ENCODE data around the gene SERPINE1. TPM values are rescaled to one million over a fixed set of nuclear protein-coding genes. Genes with fewer than 3 reads are reported as not detected.
"Not testable (repeated sequence)": the region's sequence is repeated elsewhere in the genome, so short reads cannot be mapped to it uniquely, and the experiment has no call there.

The SERPINE1 gene
- 1 to 10 TPM in 1 of 2 donors, under 1 TPM in 1; 0.32 to 2.5 TPM for total RNA-seq
- 0.12 to 0.38 reads per million in 2 donors for total RNA-seq

GRCh38 chr7:101126651-101127459 lies at the start of gene SERPINE1:
Gene SERPINE1, plus strand, starts transcription at chr7:101127104. Its CDS starts 1,290 bp downstream, at chr7:101128394.
- H3K36me3 Mint-ChIP-seq (ENCODE audit: low read depth) = peaks cover 11% of the 10 kb centered on the region
- H3K27me3 Mint-ChIP-seq = peaks cover 80% of the 10 kb centered on the region

DNA sequence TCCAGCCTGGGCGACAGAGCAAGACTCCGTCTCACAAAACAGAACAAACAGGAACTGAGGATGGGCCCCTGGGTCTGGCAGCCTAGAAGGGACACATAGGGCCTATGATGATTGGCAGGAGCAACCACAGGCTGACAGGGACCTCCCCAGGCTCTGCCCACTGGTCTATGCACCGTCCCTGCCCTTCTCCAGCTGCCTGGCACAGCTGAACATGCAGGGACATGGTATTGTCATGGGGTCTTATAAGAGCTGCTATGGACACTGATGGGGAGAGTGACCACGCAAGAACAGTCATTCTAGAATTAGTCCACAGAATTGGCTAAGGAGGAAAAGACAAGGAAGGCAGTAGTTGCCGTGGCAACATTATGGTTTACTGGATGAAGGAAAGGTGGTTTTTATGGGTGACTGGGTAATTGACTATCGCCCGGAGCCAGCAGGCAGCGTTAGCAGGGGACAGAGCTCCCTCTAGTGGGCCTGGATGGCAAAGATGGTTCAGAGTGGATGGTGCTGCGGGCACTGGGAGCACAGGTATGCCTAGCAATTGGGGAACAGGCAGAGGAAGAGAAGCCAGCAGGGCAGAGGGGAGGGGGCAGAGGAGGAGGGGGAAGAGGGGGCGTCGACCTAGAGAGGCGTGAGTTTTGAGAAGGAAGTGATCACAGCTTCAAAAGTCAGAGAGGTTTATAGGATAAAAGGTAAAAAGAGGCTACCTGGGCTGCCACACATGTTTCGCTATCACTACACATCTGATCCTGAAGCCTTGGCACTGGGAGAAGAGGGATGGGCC lies 49.4 kb upstream of the SERPINE1 start:
- Mint-ChIP-seq H3K4me3 (no peak overlapping the region), H3K27ac (peak overlapping the region; percentile 68), H3K4me1 (peaks cover 6% of the 10 kb centered on the region), H3K36me3 (ENCODE audit: low read depth) (peaks cover 2% of the 10 kb centered on the region), H3K27me3 (peaks cover 16% of the 10 kb centered on the region)
- peak; percentile 100 for ATAC-seq
- DNase-seq = peak; percentile 59 to 84 (median 62)
- H3K9me3 ChIP-seq (ENCODE audit: control insufficient read depth, low read length, poor library complexity, severe bottlenecking) = no peaks in the 10 kb centered on the region

More at GRCh38 chr7:101126651-101127459, at the start of gene SERPINE1:
- H3K9me3 ChIP-seq (ENCODE audit: control insufficient read depth, low read length, poor library complexity, severe bottlenecking) = no peaks in the 10 kb centered on the region
- DNase-seq = peak in 2 of 3 donors; percentile 11 to 12
- Mint-ChIP-seq H3K4me1 (peaks cover 32% of the 10 kb centered on the region), H3K27ac (peak within 1 kb of the TSS; percentile 19), H3K4me3 (peak within 1 kb of the TSS; percentile 84)
- peak; percentile 80 for ATAC-seq

GRCh38 chr7:101081432-101081831 lies 45.5 kb upstream of the SERPINE1 start:
- Mint-ChIP-seq H3K36me3 (ENCODE audit: low read depth) (peaks cover 2% of the 10 kb centered on the region), H3K27me3 (no peaks in the 10 kb centered on the region), H3K4me1 (peaks cover 18% of the 10 kb centered on the region), H3K4me3 (no peak overlapping the region), H3K27ac (peak overlapping the region; percentile 47)
- DNase-seq = no peak
- no peaks in the 10 kb centered on the region for H3K9me3 ChIP-seq (ENCODE audit: control insufficient read depth, low read length, poor library complexity, severe bottlenecking)
- ATAC-seq = no peak

- no peaks in the 10 kb centered on the region for H3K9me3 ChIP-seq (ENCODE audit: control insufficient read depth, low read length, poor library complexity, severe bottlenecking)
- peaks cover 22% of the 10 kb centered on the region for H3K4me1 Mint-ChIP-seq
- H3K27ac Mint-ChIP-seq = peak overlapping the region; percentile 94
- DNase-seq (no peak), ATAC-seq (no peak)
- peak overlapping the region; percentile 98 for H3K4me3 Mint-ChIP-seq
- H3K36me3 Mint-ChIP-seq (ENCODE audit: low read depth) = peaks cover 3% of the 10 kb centered on the region
- no peaks in the 10 kb centered on the region for H3K27me3 Mint-ChIP-seq
Measured at GRCh38 chr7:101084865-101085161, 42.1 kb upstream of the SERPINE1 start.

DNA sequence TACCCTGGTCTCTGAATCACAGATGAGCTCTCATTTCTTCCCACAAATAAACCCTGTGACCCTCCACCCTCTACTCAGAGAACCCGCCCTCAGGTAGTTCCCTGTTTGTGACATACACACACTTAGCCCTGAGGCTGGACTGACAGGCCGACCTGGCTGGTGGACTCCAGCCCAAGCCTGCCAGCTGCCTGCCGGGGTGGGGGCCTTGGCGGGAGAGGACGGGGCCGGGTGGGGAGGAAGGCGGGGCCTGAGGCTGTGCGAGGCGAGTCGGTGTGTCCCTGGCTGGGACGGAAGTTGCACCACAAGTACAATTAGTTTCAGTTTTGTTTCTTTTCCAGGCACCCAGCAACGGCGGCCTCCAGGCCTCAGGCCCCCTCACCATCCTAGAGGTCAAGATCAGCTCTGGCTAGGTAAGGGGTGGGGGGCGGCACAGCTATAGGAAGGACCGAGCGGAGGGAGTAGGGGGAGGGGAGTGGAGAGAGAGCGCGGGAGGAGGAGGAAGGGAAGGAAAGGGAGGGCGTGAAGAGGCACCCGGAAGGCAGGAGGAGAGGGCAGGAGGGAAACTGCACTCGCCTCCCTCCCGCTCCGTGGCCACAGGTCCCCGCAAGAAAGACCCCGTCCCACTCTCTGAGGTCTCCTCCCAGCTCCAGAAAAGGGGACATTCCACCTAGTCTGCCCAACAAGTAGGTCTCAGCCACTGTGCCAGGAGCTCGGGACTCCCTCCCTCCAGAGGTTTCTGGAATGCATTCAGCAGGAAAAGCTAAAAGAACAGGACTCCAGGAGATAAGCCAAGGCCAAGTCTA lies 41.5 kb upstream of the SERPINE1 start, which contains the start of gene TRIM56:
TSS of gene TRIM56 (plus strand) at position 320 of the 803 bp plus-strand sequence. CDS start 1,832 bp downstream, outside the sequence.
- Mint-ChIP-seq H3K27me3 (no peaks in the 10 kb centered on the region), H3K36me3 (ENCODE audit: low read depth) (peaks cover 3% of the 10 kb centered on the region)
- peak; percentile 94 for ATAC-seq

GRCh38 chr7:101087334-101088068 lies 39.4 kb upstream of the SERPINE1 start:
- ATAC-seq = no peak
- H3K9me3 ChIP-seq (ENCODE audit: control insufficient read depth, low read length, poor library complexity, severe bottlenecking) = no peaks in the 10 kb centered on the region
- Mint-ChIP-seq H3K4me3 (peak overlapping the region; percentile 9), H3K36me3 (ENCODE audit: low read depth) (peaks cover 6% of the 10 kb centered on the region), H3K27me3 (no peaks in the 10 kb centered on the region), H3K4me1 (peaks cover 33% of the 10 kb centered on the region), H3K27ac (peak overlapping the region; percentile 94)
- no peak for DNase-seq

More for the DNA sequence above, 41.5 kb upstream of the SERPINE1 start, which contains the start of gene TRIM56:
- H3K9me3 ChIP-seq (ENCODE audit: control insufficient read depth, low read length, poor library complexity, severe bottlenecking) = no peaks in the 10 kb centered on the region
- peak; percentile 55 to 63 (median 61) for DNase-seq
- Mint-ChIP-seq H3K4me1 (peaks cover 25% of the 10 kb centered on the region), H3K27ac (peak within 1 kb of the TSS; percentile 94), H3K4me3 (peak within 1 kb of the TSS; percentile 98)

- Mint-ChIP-seq H3K27ac (no peak overlapping the region), H3K36me3 (ENCODE audit: low read depth) (peaks cover 6% of the 10 kb centered on the region), H3K4me3 (peak overlapping the region; percentile 25), H3K27me3 (no peaks in the 10 kb centered on the region), H3K4me1 (peaks cover 33% of the 10 kb centered on the region)
- DNase-seq (no peak), ATAC-seq (no peak)
- H3K9me3 ChIP-seq (ENCODE audit: control insufficient read depth, low read length, poor library complexity, severe bottlenecking) = no peaks in the 10 kb centered on the region
Measured at GRCh38 chr7:101088069-101088425, 38.9 kb upstream of the SERPINE1 start.

DNA sequence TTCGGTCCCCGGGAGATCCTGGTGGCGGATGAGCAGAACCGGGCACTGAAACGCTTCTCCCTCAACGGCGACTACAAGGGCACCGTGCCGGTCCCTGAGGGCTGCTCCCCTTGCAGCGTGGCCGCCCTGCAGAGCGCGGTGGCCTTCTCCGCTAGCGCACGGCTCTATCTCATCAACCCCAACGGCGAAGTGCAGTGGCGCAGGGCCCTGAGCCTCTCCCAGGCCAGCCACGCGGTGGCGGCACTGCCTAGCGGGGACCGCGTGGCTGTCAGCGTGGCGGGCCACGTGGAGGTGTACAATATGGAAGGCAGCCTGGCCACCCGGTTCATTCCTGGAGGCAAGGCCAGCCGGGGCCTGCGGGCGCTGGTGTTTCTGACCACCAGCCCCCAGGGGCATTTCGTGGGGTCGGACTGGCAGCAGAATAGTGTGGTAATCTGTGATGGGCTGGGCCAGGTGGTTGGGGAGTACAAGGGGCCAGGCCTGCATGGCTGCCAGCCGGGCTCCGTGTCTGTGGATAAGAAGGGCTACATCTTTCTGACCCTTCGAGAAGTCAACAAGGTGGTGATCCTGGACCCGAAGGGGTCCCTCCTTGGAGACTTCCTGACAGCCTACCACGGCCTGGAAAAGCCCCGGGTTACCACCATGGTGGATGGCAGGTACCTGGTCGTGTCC lies 37.9 kb upstream of the SERPINE1 start:
- H3K9me3 ChIP-seq (ENCODE audit: control insufficient read depth, low read length, poor library complexity, severe bottlenecking) = no peaks in the 10 kb centered on the region
- H3K4me3 Mint-ChIP-seq = peak overlapping the region; percentile 62
- no peak overlapping the region for H3K27ac Mint-ChIP-seq
- H3K36me3 Mint-ChIP-seq (ENCODE audit: low read depth) = peaks cover 6% of the 10 kb centered on the region
- no peak for DNase-seq
- H3K4me1 Mint-ChIP-seq = peaks cover 35% of the 10 kb centered on the region
- ATAC-seq = no peak
- H3K27me3 Mint-ChIP-seq = no peaks in the 10 kb centered on the region

DNA sequence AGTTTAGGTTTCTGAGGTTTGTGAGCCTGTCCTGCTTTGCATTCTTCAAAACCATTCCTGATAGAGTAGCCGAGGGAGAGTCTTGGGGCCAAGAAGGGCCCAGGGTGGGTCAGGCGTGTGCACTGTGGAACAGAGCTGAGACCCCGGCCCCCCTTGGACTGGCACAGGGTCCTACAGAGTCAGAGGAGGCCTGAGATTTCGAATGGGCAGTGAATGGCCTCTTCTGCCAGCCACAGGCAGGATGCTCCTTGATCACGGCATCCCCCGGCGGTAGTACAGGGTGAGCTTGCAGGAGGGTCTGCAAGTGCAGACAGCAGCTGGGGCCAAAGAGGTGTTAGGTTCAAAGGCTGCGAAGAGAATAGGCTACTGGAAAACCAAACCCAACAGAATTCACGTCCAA lies 37.0 kb upstream of the SERPINE1 start:
- peak overlapping the region; percentile 71 for H3K27ac Mint-ChIP-seq
- H3K27me3 Mint-ChIP-seq = no peaks in the 10 kb centered on the region
- no peak for ATAC-seq
- peak overlapping the region; percentile 62 for H3K4me3 Mint-ChIP-seq
- H3K9me3 ChIP-seq (ENCODE audit: control insufficient read depth, low read length, poor library complexity, severe bottlenecking) = no peaks in the 10 kb centered on the region
- no peak for DNase-seq
- peaks cover 36% of the 10 kb centered on the region for H3K4me1 Mint-ChIP-seq
- peaks cover 6% of the 10 kb centered on the region for H3K36me3 Mint-ChIP-seq (ENCODE audit: low read depth)

- ATAC-seq; H3K27ac Mint-ChIP-seq; H3K9me3 ChIP-seq (ENCODE audit: control insufficient read depth, low read length, poor library complexity, severe bottlenecking); H3K36me3 Mint-ChIP-seq (ENCODE audit: low read depth); DNase-seq; H3K4me3 Mint-ChIP-seq; H3K27me3 Mint-ChIP-seq: not testable (repeated sequence)
- peaks cover 35% of the 10 kb centered on the region for H3K4me1 Mint-ChIP-seq
Measured at GRCh38 chr7:101092266-101092905, 34.5 kb upstream of the SERPINE1 start.

DNA sequence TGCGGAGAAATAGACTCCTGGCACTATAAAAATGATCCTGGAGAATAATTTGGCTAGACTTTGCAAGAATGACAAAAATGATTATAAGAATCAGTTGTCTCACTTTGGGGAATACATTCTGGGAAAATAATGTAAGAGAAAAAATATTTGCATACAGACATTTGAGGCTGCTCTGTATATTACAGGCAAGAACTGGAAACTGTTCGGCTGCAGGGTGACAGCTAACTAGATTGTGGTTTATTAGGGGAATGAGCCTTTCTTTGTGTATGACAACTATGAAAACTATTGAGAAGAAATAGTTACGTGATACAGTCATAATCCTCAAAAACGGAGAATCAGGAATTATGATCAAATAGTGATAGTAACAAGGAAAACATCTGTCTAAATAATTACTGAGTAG lies 33.0 kb upstream of the SERPINE1 start:
- DNase-seq = no peak
- no peaks in the 10 kb centered on the region for H3K27me3 Mint-ChIP-seq
- no peaks in the 10 kb centered on the region for H3K9me3 ChIP-seq (ENCODE audit: control insufficient read depth, low read length, poor library complexity, severe bottlenecking)
- peaks cover 36% of the 10 kb centered on the region for H3K4me1 Mint-ChIP-seq
- H3K27ac Mint-ChIP-seq = peak overlapping the region; percentile 53
- ATAC-seq = no peak
- no peak overlapping the region for H3K4me3 Mint-ChIP-seq
- H3K36me3 Mint-ChIP-seq (ENCODE audit: low read depth) = peaks cover 4% of the 10 kb centered on the region
